Inferior parietal cortex (tissue), 1 donor: ENCODE results near the gene RHOT2.
A peak's percentile ranks its signal among the peaks of the same experiment; 100 is the strongest.

ENCODE experiments used
- DNase-seq: peaks from one replicate; pipeline ENCODE4 v3.0.0-alpha.2; 2016; ENCODE audit errors: extremely low spot score

RHOT2 gene

GRCh38 chr16:632486-633335, 35.2 kb upstream of the RHOT2 start:
- no peak for DNase-seq

- no peak for DNase-seq
These were observed 34.4 kb upstream of the RHOT2 start for GRCh38 chr16:633336-634050.

- no peak for DNase-seq
These were observed 33.8 kb upstream of the RHOT2 start for GRCh38 chr16:634051-634670.

- no peak for DNase-seq
These were observed 32.9 kb upstream of the RHOT2 start for GRCh38 chr16:634996-635395.

GRCh38 chr16:635573-636205, 32.2 kb upstream of the RHOT2 start:
- no peak for DNase-seq

- peak; percentile 98 for DNase-seq
These were observed 31.5 kb upstream of the RHOT2 start, which contains the start of gene METTL26 for GRCh38 chr16:636206-637080. TSS of gene METTL26 (minus strand) at chr16:636305. CDS start at chr16:636290, 15 bp downstream.

GRCh38 chr16:637081-638018, 30.6 kb upstream of the RHOT2 start:
- DNase-seq: no peak

- no peak for DNase-seq
These were observed 29.8 kb upstream of the RHOT2 start for GRCh38 chr16:638034-638543.

GRCh38 chr16:638836-639235, 29.1 kb upstream of the RHOT2 start:
- no peak for DNase-seq

GRCh38 chr16:640614-641013, 27.3 kb upstream of the RHOT2 start:
- no peak for DNase-seq

- DNase-seq: no peak
These were observed 26.4 kb upstream of the RHOT2 start, which contains the start of gene MCRIP2 for GRCh38 chr16:641326-642188. TSS of gene MCRIP2 (plus strand) at chr16:641828. CDS start at chr16:641992, 164 bp downstream.

- no peak for DNase-seq
These were observed 25.5 kb upstream of the RHOT2 start for GRCh38 chr16:642189-643049.

GRCh38 chr16:643050-643368, 24.9 kb upstream of the RHOT2 start:
- no peak for DNase-seq

- no peak for DNase-seq
These were observed 23.4 kb upstream of the RHOT2 start for GRCh38 chr16:644556-644955.

- no peak for DNase-seq
These were observed 21.9 kb upstream of the RHOT2 start for GRCh38 chr16:645852-646678.

GRCh38 chr16:646679-647172, 21.2 kb upstream of the RHOT2 start:
- DNase-seq: no peak
